H9 (cell line): ENCODE data around the gene FBXO2. TPM values are rescaled to one million over a fixed set of nuclear protein-coding genes. Genes with fewer than 3 reads are reported as not detected.

ENCODE experiments used
- DNase-seq: peaks from one replicate; pipeline ENCODE4 v3.0.0-alpha.2; 2017
- H2AFZ ChIP-seq: one replicate; pipeline ENCODE4 v1.6.1; 2013; ENCODE audit warnings: mild to moderate bottlenecking, low read length, control low read depth, moderate library complexity
- H2AK5ac ChIP-seq: 2 replicates; pipeline ENCODE4 v1.6.1; 2013; ENCODE audit warnings: low read length, control low read depth, mixed read lengths; ENCODE audit not compliant: insufficient read length
- H2BK120ac ChIP-seq: one replicate; pipeline ENCODE4 v1.6.1; 2013; ENCODE audit warnings: low read depth, mild to moderate bottlenecking, low read length, control low read depth, inconsistent platforms; ENCODE audit not compliant: poor library complexity, severe bottlenecking
- H2BK12ac ChIP-seq: 2 replicates; pipeline ENCODE4 v1.6.1; 2013; ENCODE audit warnings: low read length, control low read depth, mixed read lengths, low read depth; ENCODE audit not compliant: insufficient read length
- H2BK15ac ChIP-seq: 2 replicates; pipeline ENCODE4 v1.6.1; 2013; ENCODE audit warnings: low read depth, low read length, control low read depth
- H2BK20ac ChIP-seq: one replicate; pipeline ENCODE4 v1.6.1; 2013; ENCODE audit warnings: low read depth, mild to moderate bottlenecking, low read length, control low read depth, inconsistent platforms; ENCODE audit not compliant: poor library complexity, severe bottlenecking
- H2BK5ac ChIP-seq: 2 replicates; pipeline ENCODE4 v1.6.1; 2013; ENCODE audit warnings: low read length, control low read depth, mixed read lengths; ENCODE audit not compliant: insufficient read length
- H3K14ac ChIP-seq: 2 replicates; pipeline ENCODE4 v1.6.1; 2013; ENCODE audit warnings: low read length, control low read depth; ENCODE audit not compliant: insufficient read depth
- H3K18ac ChIP-seq: 2 replicates; pipeline ENCODE4 v1.6.1; 2013; ENCODE audit warnings: low read depth, mild to moderate bottlenecking, mixed read lengths, low read length, control low read depth; ENCODE audit not compliant: insufficient read length
- H3K23ac ChIP-seq: 2 replicates; pipeline ENCODE4 v1.6.1; 2013; ENCODE audit warnings: low read length, control low read depth, mixed read lengths, low read depth; ENCODE audit not compliant: insufficient read length
- H3K23me2 ChIP-seq: 2 replicates; pipeline ENCODE4 v1.6.1; 2013; ENCODE audit warnings: low read depth, mild to moderate bottlenecking, mixed read lengths, low read length, control low read depth; ENCODE audit not compliant: insufficient read length, poor library complexity, severe bottlenecking
- H3K27ac ChIP-seq: 2 replicates; pipeline ENCODE4 v1.5.1; 2013; ENCODE audit warnings: low read length, control low read depth, mixed read lengths, low read depth; ENCODE audit not compliant: insufficient read length
- H3K27me3 ChIP-seq: 2 replicates; pipeline ENCODE4 v1.6.1; 2013; ENCODE audit warnings: low read length, control low read depth, inconsistent platforms; ENCODE audit not compliant: insufficient read depth
- H3K4ac ChIP-seq: 2 replicates; pipeline ENCODE4 v1.6.1; 2013; ENCODE audit warnings: low read depth, mild to moderate bottlenecking, control low read depth, inconsistent platforms, low read length, moderate library complexity
- H3K4me1 ChIP-seq: 2 replicates; pipeline ENCODE4 v1.6.1; 2013; ENCODE audit warnings: low read length, control low read depth, inconsistent platforms; ENCODE audit not compliant: insufficient read depth
- H3K4me2 ChIP-seq: 2 replicates; pipeline ENCODE4 v1.6.1; 2013; ENCODE audit warnings: low read length, control low read depth, mixed read lengths; ENCODE audit not compliant: insufficient read length, insufficient read depth
- H3K56ac ChIP-seq: 2 replicates; pipeline ENCODE4 v1.6.1; 2013; ENCODE audit warnings: low read depth, mild to moderate bottlenecking, mixed read lengths, low read length, control low read depth; ENCODE audit not compliant: insufficient read length
- H3K79me1 ChIP-seq: 2 replicates; pipeline ENCODE4 v1.6.1; 2013; ENCODE audit warnings: low read depth, mild to moderate bottlenecking, moderate library complexity, low read length, control low read depth, inconsistent platforms; ENCODE audit not compliant: insufficient read depth, poor library complexity, severe bottlenecking
- H3K79me2 ChIP-seq: 2 replicates; pipeline ENCODE4 v1.6.1; 2013; ENCODE audit warnings: low read length, control low read depth, inconsistent platforms; ENCODE audit not compliant: insufficient read depth
- H3K9ac ChIP-seq: 2 replicates; pipeline ENCODE4 v1.6.1; 2013; ENCODE audit warnings: low read length, control low read depth, mixed read lengths; ENCODE audit not compliant: insufficient read length; ENCODE audit errors: extremely low read depth
- H3K9me3 ChIP-seq: one replicate; pipeline ENCODE4 v1.6.1; 2013; ENCODE audit warnings: low read depth, low read length, inconsistent platforms; ENCODE audit not compliant: control insufficient read depth
- H3T11ph ChIP-seq: one replicate; pipeline ENCODE4 v1.6.1; 2013; ENCODE audit warnings: mild to moderate bottlenecking, low read length, control low read depth, inconsistent platforms
- H4K20me1 ChIP-seq: one replicate; pipeline ENCODE4 v1.6.1; 2013; ENCODE audit not compliant: control insufficient read depth, insufficient read length, insufficient read depth
- H4K5ac ChIP-seq: 2 replicates; pipeline ENCODE4 v1.6.1; 2013; ENCODE audit warnings: low read depth, mild to moderate bottlenecking, mixed read lengths, low read length, control low read depth; ENCODE audit not compliant: insufficient read length
- H4K8ac ChIP-seq: replicated peaks from 2 replicates; pipeline ENCODE4 v1.6.1; 2013; ENCODE audit warnings: low read length, control low read depth, mixed read lengths, low read depth; ENCODE audit not compliant: insufficient read length
- H4K91ac ChIP-seq: 2 replicates; pipeline ENCODE4 v1.6.1; 2013; ENCODE audit warnings: low read depth, mild to moderate bottlenecking, moderate library complexity, mixed read lengths, low read length, control low read depth; ENCODE audit not compliant: insufficient read length
- H3K27ac Mint-ChIP-seq, 3 experiments: 2 replicates in 2 of 3; 3 replicates in 1 of 3; pipeline ENCODE4 v1.8.0; 2020 to 2021; ENCODE audit warnings: mixed read lengths in 3 of 3, mild to moderate bottlenecking in 1 of 3, moderate library complexity in 1 of 3
- H3K27me3 Mint-ChIP-seq: 2 replicates; pipeline ENCODE4 v1.8.0; 2021; ENCODE audit warnings: low read depth, mild to moderate bottlenecking, moderate library complexity, mixed read lengths
- H3K36me3 Mint-ChIP-seq, 3 experiments: 2 replicates in 2 of 3; 3 replicates in 1 of 3; pipeline ENCODE4 v1.8.0; 2020 to 2021; ENCODE audit warnings: low read depth in 3 of 3, mixed read lengths in 3 of 3; ENCODE audit not compliant: insufficient read depth in 1 of 3
- H3K4me1 Mint-ChIP-seq, 2 experiments: 2 replicates each; pipeline ENCODE4 v1.8.0; 2020; ENCODE audit warnings: mixed read lengths in 2 of 2
- H3K4me3 Mint-ChIP-seq, 2 experiments: 2 replicates in 1 of 2; 3 replicates in 1 of 2; pipeline ENCODE4 v1.8.0; 2020 to 2021; ENCODE audit warnings: mild to moderate bottlenecking in 2 of 2, mixed read lengths in 2 of 2, moderate library complexity in 1 of 2
- H3K9me3 Mint-ChIP-seq, 2 experiments: 2 replicates in 1 of 2; 3 replicates in 1 of 2; pipeline ENCODE4 v1.8.0; 2020; ENCODE audit warnings: mild to moderate bottlenecking in 2 of 2, mixed read lengths in 2 of 2, moderate library complexity in 1 of 2
- WGBS: extraction: QIAGEN DNeasy Blood & Tissue Kit; methylation state at CpG from one replicate; pipeline ENCODE4 v1.1.7; 2013; ENCODE audit warnings: missing lambda C conversion rate, low lambda C conversion rate, mixed read lengths; ENCODE audit not compliant: insufficient read length; ENCODE audit errors: extremely low coverage; 5-methylcytosine and 5-hydroxymethylcytosine counted together
- total RNA-seq: library from RNA; stranded (reverse); gene quantifications from 2 replicates; pipeline ENCODE4 v1.2.1, GENCODE V29; 2021
- TF ChIP-seq, protein P1 (sequence below): fragments of 200-600 bp; sonication (generic); conservative IDR thresholded peaks from 3 replicates; pipeline ENCODE4 v1.8.0; 2021; ENCODE audit warnings: antibody characterized with exemption, mild to moderate bottlenecking

Gene FBXO2
- total RNA-seq, 1 experiment from 2014 or later, result 28.9 TPM

DNA sequence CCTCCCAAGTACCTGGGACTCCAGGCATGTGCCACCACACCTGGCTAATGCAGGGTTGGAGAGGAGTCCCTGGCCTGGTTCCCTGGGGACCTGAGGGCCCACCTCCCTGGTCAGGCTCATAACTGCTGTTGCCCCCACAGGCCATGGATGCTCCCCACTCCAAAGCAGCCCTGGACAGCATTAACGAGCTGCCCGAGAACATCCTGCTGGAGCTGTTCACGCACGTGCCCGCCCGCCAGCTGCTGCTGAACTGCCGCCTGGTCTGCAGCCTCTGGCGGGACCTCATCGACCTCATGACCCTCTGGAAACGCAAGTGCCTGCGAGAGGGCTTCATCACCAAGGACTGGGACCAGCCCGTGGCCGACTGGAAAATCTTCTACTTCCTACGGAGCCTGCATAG, 14.3 kb upstream of the FBXO2 start:
- H3K4me1 Mint-ChIP-seq, result no peaks in the 10 kb centered on the region
- Histone ChIP-seq H3K23ac (no peak overlapping the region), H3K56ac (no peak overlapping the region), H3K79me1 (no peaks in the 10 kb centered on the region), H3K4ac (no peak overlapping the region), H3T11ph (no peak overlapping the region), H3K9me3 (no peaks in the 10 kb centered on the region), H3K4me1 (no peaks in the 10 kb centered on the region), H4K91ac (no peak overlapping the region), H3K27ac (no peak overlapping the region), H4K8ac (no peak overlapping the region), H3K79me2 (no peaks in the 10 kb centered on the region), H2BK20ac (no peak overlapping the region), H2AFZ (no peak overlapping the region), H4K5ac (no peak overlapping the region), H3K18ac (no peak overlapping the region), H3K27me3 (no peaks in the 10 kb centered on the region), H2BK15ac (no peak overlapping the region), H2BK12ac (no peak overlapping the region), H3K23me2 (no peaks in the 10 kb centered on the region), H3K4me2 (no peak overlapping the region), H3K9ac (no peak overlapping the region), H3K14ac (no peak overlapping the region), H2AK5ac (no peak overlapping the region), H2BK5ac (no peak overlapping the region), H2BK120ac (no peak overlapping the region), H4K20me1 (no peaks in the 10 kb centered on the region)
- no peak overlapping the region; a peak in 1 of 5 replicates for H3K4me3 Mint-ChIP-seq
- peak overlapping the region in 1 of 3 experiments; percentile 75; a peak in 2 of 7 replicates for H3K27ac Mint-ChIP-seq
- peaks cover 19 to 53% (median 45%) of the 10 kb centered on the region in 3 experiments for H3K36me3 Mint-ChIP-seq
- no peaks in the 10 kb centered on the region for H3K9me3 Mint-ChIP-seq
- no CpG with 5 or more reads among the region's 14 CpGs for WGBS
- peaks cover 4% of the 10 kb centered on the region for H3K27me3 Mint-ChIP-seq
- no peak for DNase-seq
- TF ChIP-seq, protein P1, sequence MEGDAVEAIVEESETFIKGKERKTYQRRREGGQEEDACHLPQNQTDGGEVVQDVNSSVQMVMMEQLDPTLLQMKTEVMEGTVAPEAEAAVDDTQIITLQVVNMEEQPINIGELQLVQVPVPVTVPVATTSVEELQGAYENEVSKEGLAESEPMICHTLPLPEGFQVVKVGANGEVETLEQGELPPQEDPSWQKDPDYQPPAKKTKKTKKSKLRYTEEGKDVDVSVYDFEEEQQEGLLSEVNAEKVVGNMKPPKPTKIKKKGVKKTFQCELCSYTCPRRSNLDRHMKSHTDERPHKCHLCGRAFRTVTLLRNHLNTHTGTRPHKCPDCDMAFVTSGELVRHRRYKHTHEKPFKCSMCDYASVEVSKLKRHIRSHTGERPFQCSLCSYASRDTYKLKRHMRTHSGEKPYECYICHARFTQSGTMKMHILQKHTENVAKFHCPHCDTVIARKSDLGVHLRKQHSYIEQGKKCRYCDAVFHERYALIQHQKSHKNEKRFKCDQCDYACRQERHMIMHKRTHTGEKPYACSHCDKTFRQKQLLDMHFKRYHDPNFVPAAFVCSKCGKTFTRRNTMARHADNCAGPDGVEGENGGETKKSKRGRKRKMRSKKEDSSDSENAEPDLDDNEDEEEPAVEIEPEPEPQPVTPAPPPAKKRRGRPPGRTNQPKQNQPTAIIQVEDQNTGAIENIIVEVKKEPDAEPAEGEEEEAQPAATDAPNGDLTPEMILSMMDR, result no peak
